DOHH2 (cell line): ENCODE measurements around the gene OR6F1.

ENCODE experiments used
- EZH2phosphoT487 ChIP-seq: fragments of 200-600 bp; sonication (generic); IDR thresholded peaks from 2 replicates; pipeline ENCODE4 v1.6.1; 2017; ENCODE audit warnings: borderline replicate concordance, mild to moderate bottlenecking, antibody characterized with exemption, low read length, moderate library complexity, mixed read lengths
- TF ChIP-seq, protein P1 (sequence below): fragments of 200-600 bp; sonication (generic); IDR thresholded peaks from one replicate; pipeline ENCODE4 v1.5.1; 2014; ENCODE audit warnings: antibody characterized with exemption, mild to moderate bottlenecking, low read depth, low read length; ENCODE audit not compliant: poor library complexity, severe bottlenecking

DNA sequence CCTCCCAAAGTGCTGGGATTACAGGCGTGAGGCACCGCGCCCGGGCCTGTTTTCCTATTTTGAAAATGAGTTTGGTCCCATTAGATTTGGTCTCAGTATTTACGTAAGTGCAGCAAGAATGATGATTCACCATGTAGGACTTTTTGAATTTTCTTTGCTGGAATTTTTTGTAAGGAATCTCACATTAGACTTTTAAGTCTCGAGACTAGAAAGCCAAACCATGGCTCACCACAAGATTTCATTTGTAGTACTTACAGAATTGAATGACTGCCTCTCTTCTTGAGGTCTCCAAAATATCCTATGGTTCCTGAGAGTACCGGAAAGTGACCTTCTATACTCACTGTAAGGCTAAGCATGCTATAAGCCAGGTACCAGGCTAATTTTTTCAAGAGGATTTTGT is 31.2 kb upstream of the OR6F1 start:
- TF ChIP-seq, protein P1, sequence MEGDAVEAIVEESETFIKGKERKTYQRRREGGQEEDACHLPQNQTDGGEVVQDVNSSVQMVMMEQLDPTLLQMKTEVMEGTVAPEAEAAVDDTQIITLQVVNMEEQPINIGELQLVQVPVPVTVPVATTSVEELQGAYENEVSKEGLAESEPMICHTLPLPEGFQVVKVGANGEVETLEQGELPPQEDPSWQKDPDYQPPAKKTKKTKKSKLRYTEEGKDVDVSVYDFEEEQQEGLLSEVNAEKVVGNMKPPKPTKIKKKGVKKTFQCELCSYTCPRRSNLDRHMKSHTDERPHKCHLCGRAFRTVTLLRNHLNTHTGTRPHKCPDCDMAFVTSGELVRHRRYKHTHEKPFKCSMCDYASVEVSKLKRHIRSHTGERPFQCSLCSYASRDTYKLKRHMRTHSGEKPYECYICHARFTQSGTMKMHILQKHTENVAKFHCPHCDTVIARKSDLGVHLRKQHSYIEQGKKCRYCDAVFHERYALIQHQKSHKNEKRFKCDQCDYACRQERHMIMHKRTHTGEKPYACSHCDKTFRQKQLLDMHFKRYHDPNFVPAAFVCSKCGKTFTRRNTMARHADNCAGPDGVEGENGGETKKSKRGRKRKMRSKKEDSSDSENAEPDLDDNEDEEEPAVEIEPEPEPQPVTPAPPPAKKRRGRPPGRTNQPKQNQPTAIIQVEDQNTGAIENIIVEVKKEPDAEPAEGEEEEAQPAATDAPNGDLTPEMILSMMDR: no peak
- no peak for TF ChIP-seq EZH2phosphoT487
